Trophoblast cell (in vitro differentiated cells and primary cell): ENCODE results near the gene PLXNA2.
A peak's percentile ranks its signal among the peaks of the same experiment; 100 is the strongest.

ENCODE experiments used
- DNase-seq, 2 donors: peaks; one replicate each; pipeline ENCODE4 v3.0.0-alpha.2; 2016
- H2AFZ ChIP-seq: 2 replicates; pipeline ENCODE4 v1.6.1; 2013; ENCODE audit warnings: low read length, moderate library complexity, mild to moderate bottlenecking; ENCODE audit not compliant: insufficient read depth, poor library complexity
- H2AK5ac ChIP-seq: 2 replicates; pipeline ENCODE4 v1.6.1; 2013; ENCODE audit warnings: mild to moderate bottlenecking, low read length
- H2BK120ac ChIP-seq: 2 replicates; pipeline ENCODE4 v1.6.1; 2013; ENCODE audit warnings: low read length, mild to moderate bottlenecking, moderate library complexity; ENCODE audit not compliant: insufficient read depth, poor library complexity
- H2BK12ac ChIP-seq: 2 replicates; pipeline ENCODE4 v1.6.1; 2013; ENCODE audit warnings: mild to moderate bottlenecking, low read length, moderate library complexity
- H2BK5ac ChIP-seq: 2 replicates; pipeline ENCODE4 v1.6.1; 2013; ENCODE audit warnings: low read length, low read depth, moderate library complexity, mild to moderate bottlenecking; ENCODE audit not compliant: poor library complexity
- H3K14ac ChIP-seq: 2 replicates; pipeline ENCODE4 v1.6.1; 2013; ENCODE audit warnings: mild to moderate bottlenecking, low read length
- H3K18ac ChIP-seq: 2 replicates; pipeline ENCODE4 v1.6.1; 2013; ENCODE audit warnings: mild to moderate bottlenecking, low read length
- H3K23ac ChIP-seq: 2 replicates; pipeline ENCODE4 v1.6.1; 2013; ENCODE audit warnings: low read length
- H3K27ac ChIP-seq: 2 replicates; pipeline ENCODE4 v1.5.1; 2013; ENCODE audit warnings: low read depth, mild to moderate bottlenecking, inconsistent platforms, low read length, moderate library complexity
- H3K27me3 ChIP-seq: 2 replicates; pipeline ENCODE4 v1.6.1; 2013; ENCODE audit warnings: inconsistent platforms, mild to moderate bottlenecking, low read length, moderate library complexity; ENCODE audit not compliant: insufficient read depth
- H3K36me3 ChIP-seq, 2 experiments: 1 replicate in 1 of 2; 2 replicates in 1 of 2; pipeline ENCODE4 v1.6.1; 2013; ENCODE audit warnings: low read length in 2 of 2, mild to moderate bottlenecking in 2 of 2, moderate library complexity in 1 of 2; ENCODE audit not compliant: insufficient read depth in 2 of 2, control insufficient read depth in 1 of 2
- H3K4ac ChIP-seq: 2 replicates; pipeline ENCODE4 v1.6.1; 2013; ENCODE audit warnings: low read depth, mild to moderate bottlenecking, low read length, moderate library complexity
- H3K4me1 ChIP-seq, 2 experiments: 1 replicate in 1 of 2; 2 replicates in 1 of 2; pipeline ENCODE4 v1.6.1; 2013; ENCODE audit warnings: low read length in 2 of 2, mild to moderate bottlenecking in 2 of 2, moderate library complexity in 1 of 2; ENCODE audit not compliant: insufficient read depth in 2 of 2, control insufficient read depth in 1 of 2
- H3K4me2 ChIP-seq: 2 replicates; pipeline ENCODE4 v1.6.1; 2013; ENCODE audit warnings: inconsistent platforms, mild to moderate bottlenecking, low read length, moderate library complexity
- H3K4me3 ChIP-seq: 2 replicates; pipeline ENCODE4 v1.5.1; 2013; ENCODE audit warnings: mild to moderate bottlenecking, low read depth, low read length, inconsistent platforms
- H3K79me1 ChIP-seq: one replicate; pipeline ENCODE4 v1.6.1; 2013; ENCODE audit warnings: low read length
- H3K79me2 ChIP-seq: 2 replicates; pipeline ENCODE4 v1.6.1; 2013; ENCODE audit warnings: low read length, mild to moderate bottlenecking; ENCODE audit not compliant: control insufficient read depth, insufficient read depth, poor library complexity
- H3K9ac ChIP-seq: 2 replicates; pipeline ENCODE4 v1.6.1; 2013; ENCODE audit warnings: mild to moderate bottlenecking, low read length
- H3K9me3 ChIP-seq: 2 replicates; pipeline ENCODE4 v1.6.1; 2013; ENCODE audit warnings: low read depth, mild to moderate bottlenecking, control low read depth, inconsistent platforms, low read length; ENCODE audit not compliant: insufficient read depth
- H4K12ac ChIP-seq: 2 replicates; pipeline ENCODE4 v1.6.1; 2013; ENCODE audit warnings: low read depth, mild to moderate bottlenecking, low read length, moderate library complexity
- H4K8ac ChIP-seq: 2 replicates; pipeline ENCODE4 v1.6.1; 2013; ENCODE audit warnings: low read depth, mild to moderate bottlenecking, low read length, moderate library complexity
- H4K91ac ChIP-seq: one replicate; pipeline ENCODE4 v1.6.1; 2013; ENCODE audit warnings: low read depth, mild to moderate bottlenecking, low read length, moderate library complexity
- WGBS: extraction: QIAGEN DNeasy Blood & Tissue Kit; methylation state at CpG from one replicate; pipeline ENCODE4 v1.1.7; 2013; ENCODE audit warnings: missing lambda C conversion rate; ENCODE audit not compliant: insufficient read length, insufficient coverage; ENCODE audit errors: extremely low coverage; 5-methylcytosine and 5-hydroxymethylcytosine counted together

PLXNA2 gene

GRCh38 chr1:208048904-208049303, 195.3 kb downstream of the PLXNA2 start:
- Histone ChIP-seq H4K8ac (no peak overlapping the region), H3K18ac (no peak overlapping the region), H3K79me1 (no peaks in the 10 kb centered on the region), H3K27me3 (no peaks in the 10 kb centered on the region), H3K36me3 (peaks cover 50 to 69% of the 10 kb centered on the region in 2 experiments), H3K4me1 (peaks cover 12 to 14% of the 10 kb centered on the region in 2 experiments), H3K27ac (no peak overlapping the region), H2AK5ac (no peak overlapping the region), H3K9me3 (no peaks in the 10 kb centered on the region), H4K91ac (no peak overlapping the region), H2BK12ac (no peak overlapping the region), H2BK120ac (no peak overlapping the region), H3K9ac (peak overlapping the region; percentile 19), H2AFZ (no peak overlapping the region), H3K79me2 (no peaks in the 10 kb centered on the region), H3K14ac (no peak overlapping the region), H4K12ac (no peak overlapping the region), H3K23ac (no peak overlapping the region), H3K4ac (no peak overlapping the region), H3K4me3 (no peak overlapping the region), H3K4me2 (no peak overlapping the region), H2BK5ac (no peak overlapping the region)
- DNase-seq = peak; percentile 93
- WGBS = no CpG with 5 or more reads among the region's 4 CpGs

GRCh38 chr1:208047975-208048374, 196.2 kb downstream of the PLXNA2 start:
- H4K8ac ChIP-seq = no peak overlapping the region
- H3K4me1 ChIP-seq = peaks cover 12 to 14% of the 10 kb centered on the region in 2 experiments
- H3K14ac ChIP-seq = no peak overlapping the region
- no peak overlapping the region for H4K91ac ChIP-seq
- H3K9ac ChIP-seq = no peak overlapping the region
- H4K12ac ChIP-seq = no peak overlapping the region
- H3K27ac ChIP-seq = no peak overlapping the region
- no peak for DNase-seq
- WGBS = no CpG with 5 or more reads among the region's 6 CpGs
- no peak overlapping the region for H3K4me3 ChIP-seq
- no peaks in the 10 kb centered on the region for H3K79me1 ChIP-seq
- no peaks in the 10 kb centered on the region for H3K9me3 ChIP-seq
- H3K4me2 ChIP-seq = no peak overlapping the region
- no peaks in the 10 kb centered on the region for H3K79me2 ChIP-seq
- H2BK120ac ChIP-seq = no peak overlapping the region
- H3K23ac ChIP-seq = no peak overlapping the region
- no peak overlapping the region for H2AK5ac ChIP-seq
- no peaks in the 10 kb centered on the region for H3K27me3 ChIP-seq
- peaks cover 58 to 74% of the 10 kb centered on the region in 2 experiments for H3K36me3 ChIP-seq
- H2BK12ac ChIP-seq = no peak overlapping the region
- no peak overlapping the region for H2AFZ ChIP-seq
- peak overlapping the region; percentile 21 for H2BK5ac ChIP-seq
- H3K4ac ChIP-seq = no peak overlapping the region
- no peak overlapping the region for H3K18ac ChIP-seq

GRCh38 chr1:208047476-208047934, 196.7 kb downstream of the PLXNA2 start:
- Histone ChIP-seq H2BK5ac (no peak overlapping the region), H2AK5ac (no peak overlapping the region), H2AFZ (no peak overlapping the region), H3K23ac (no peak overlapping the region), H3K4me2 (no peak overlapping the region), H3K4me1 (peaks cover 12 to 14% of the 10 kb centered on the region in 2 experiments), H3K9me3 (no peaks in the 10 kb centered on the region), H2BK12ac (no peak overlapping the region), H4K8ac (no peak overlapping the region), H4K91ac (no peak overlapping the region), H3K18ac (no peak overlapping the region), H3K9ac (no peak overlapping the region), H3K4ac (no peak overlapping the region), H3K79me2 (no peaks in the 10 kb centered on the region), H3K27me3 (no peaks in the 10 kb centered on the region), H3K14ac (no peak overlapping the region), H3K79me1 (no peaks in the 10 kb centered on the region), H3K4me3 (no peak overlapping the region), H3K27ac (no peak overlapping the region), H2BK120ac (no peak overlapping the region), H3K36me3 (peaks cover 60 to 74% of the 10 kb centered on the region in 2 experiments), H4K12ac (no peak overlapping the region)
- peak in 1 of 2 donors; percentile 4 for DNase-seq
- no CpG with 5 or more reads among the region's 6 CpGs for WGBS

- H3K36me3 ChIP-seq = peaks cover 68 to 76% of the 10 kb centered on the region in 2 experiments
- no peaks in the 10 kb centered on the region for H3K27me3 ChIP-seq
- no peaks in the 10 kb centered on the region for H3K9me3 ChIP-seq
- H3K79me2 ChIP-seq = no peaks in the 10 kb centered on the region
- no peak overlapping the region for H3K27ac ChIP-seq
- no peak overlapping the region for H3K9ac ChIP-seq
- peaks cover 8 to 11% of the 10 kb centered on the region in 2 experiments for H3K4me1 ChIP-seq
- no peak overlapping the region for H3K14ac ChIP-seq
- no peak overlapping the region for H4K91ac ChIP-seq
- no peak overlapping the region for H3K4me2 ChIP-seq
- no peak overlapping the region for H3K18ac ChIP-seq
- no CpG with 5 or more reads among the region's 16 CpGs for WGBS
- no peak overlapping the region for H2AFZ ChIP-seq
- no peak overlapping the region for H2BK5ac ChIP-seq
- no peak overlapping the region for H2BK12ac ChIP-seq
- H3K4ac ChIP-seq = no peak overlapping the region
- no peak for DNase-seq
- H2BK120ac ChIP-seq = no peak overlapping the region
- H4K8ac ChIP-seq = no peak overlapping the region
- H3K23ac ChIP-seq = no peak overlapping the region
- H2AK5ac ChIP-seq = no peak overlapping the region
- H3K4me3 ChIP-seq = no peak overlapping the region
- H3K79me1 ChIP-seq = no peaks in the 10 kb centered on the region
- no peak overlapping the region for H4K12ac ChIP-seq
These were observed 198.5 kb downstream of the PLXNA2 start for GRCh38 chr1:208045463-208046260.
